Measurements from ENCODE around the gene COL27A1.

COL27A1 gene

GRCh38 chr9:114269023-114269422 is 113.7 kb downstream of the COL27A1 start:
- DNase-seq (ENCODE audit: extremely low spot score): no peak
- ChIA-PET CTCF (interaction anchor here (1.8 to 3.8 kb wide), 2 partner anchors 8 to 22 kb away, joined by 5 to 17 read pairs; no protein-coding TSS in a partner anchor), POLR2A (no interaction called here)
- TF ChIP-seq CTCF (IDR thresholded peaks at IDR 0.05; ENCODE audit: control extremely low read depth, extremely low read depth, low read depth, missing control alignments): no peak

GRCh38 chr9:114270120-114270975 is 115.0 kb downstream of the COL27A1 start:
- CTCF ChIA-PET: interaction anchor here (1.1 to 1.8 kb wide), 5 partner anchors 9 to 163 kb away, joined by 4 to 7 read pairs (median 4); no protein-coding TSS in a partner anchor
- no peak for TF ChIP-seq CTCF (IDR thresholded peaks at IDR 0.05; ENCODE audit: control extremely low read depth, extremely low read depth, low read depth, missing control alignments)
- no peak for DNase-seq (ENCODE audit: extremely low spot score)
- POLR2A ChIA-PET: interaction anchor here (0.5 kb wide), 1 partner anchor 152 kb away, joined by 4 read pairs; no protein-coding TSS in a partner anchor

- DNase-seq (ENCODE audit: extremely low spot score): no peak
- TF ChIP-seq CTCF (IDR thresholded peaks at IDR 0.05; ENCODE audit: control extremely low read depth, extremely low read depth, low read depth, missing control alignments): peak; percentile 8
- CTCF ChIA-PET: interaction anchor here (1.1 to 3.3 kb wide), 3 partner anchors 19 to 164 kb away, joined by 4 to 15 read pairs (median 7); no protein-coding TSS in a partner anchor
- POLR2A ChIA-PET: no interaction called here
Measured at GRCh38 chr9:114271556-114272510, 116.5 kb downstream of the COL27A1 start.

GRCh38 chr9:114272739-114273431 is 117.5 kb downstream of the COL27A1 start:
- DNase-seq (ENCODE audit: extremely low spot score): no peak
- ChIA-PET POLR2A (no interaction called here), CTCF (interaction anchor here (2.4 to 3.3 kb wide), 2 partner anchors 18 to 190 kb away, joined by 6 to 15 read pairs; no protein-coding TSS in a partner anchor)
- TF ChIP-seq CTCF (IDR thresholded peaks at IDR 0.05; ENCODE audit: control extremely low read depth, extremely low read depth, low read depth, missing control alignments): no peak

GRCh38 chr9:114273461-114273881 is 118.1 kb downstream of the COL27A1 start:
- no peak for TF ChIP-seq CTCF (IDR thresholded peaks at IDR 0.05; ENCODE audit: control extremely low read depth, extremely low read depth, low read depth, missing control alignments)
- POLR2A ChIA-PET: no interaction called here
- CTCF ChIA-PET: interaction anchor here (2.4 to 3.3 kb wide), 2 partner anchors 18 to 191 kb away, joined by 6 to 15 read pairs; no protein-coding TSS in a partner anchor
- DNase-seq (ENCODE audit: extremely low spot score): no peak
